Liver (tissue), 9 donors: ENCODE data around the gene BANP. TPM values are rescaled to one million over a fixed set of nuclear protein-coding genes. Genes with fewer than 3 reads are reported as not detected.

Experiments
- DNase-seq: peaks from one replicate; pipeline ENCODE4 v3.0.0-alpha.2; 2017; ENCODE audit warnings: low spot score
- H3K27ac ChIP-seq, 2 donors: one replicate each; pipeline ENCODE4 v1.7.0; 2013; ENCODE audit warnings: inconsistent platforms in 2 of 2, low read length in 2 of 2, control low read depth in 1 of 2, low read depth in 1 of 2, mild to moderate bottlenecking in 1 of 2
- H3K27me3 ChIP-seq, 4 donors: one replicate each; pipeline versions ENCODE4 v1.6.1 to v1.7.0; 2013; ENCODE audit warnings: low read length in 3 of 4, inconsistent platforms in 1 of 4, mild to moderate bottlenecking in 1 of 4, moderate library complexity in 1 of 4; ENCODE audit not compliant: control insufficient read depth in 4 of 4, insufficient read depth in 4 of 4
- H3K36me3 ChIP-seq, 4 donors: one replicate each; pipeline versions ENCODE4 v1.6.1 to v1.7.0; 2013; ENCODE audit warnings: low read length in 3 of 4, mild to moderate bottlenecking in 3 of 4, low read depth in 1 of 4, moderate library complexity in 1 of 4; ENCODE audit not compliant: control insufficient read depth in 4 of 4, insufficient read depth in 3 of 4
- H3K4me1 ChIP-seq, 4 donors: one replicate each; pipeline versions ENCODE4 v1.6.1 to v1.7.0; 2013; ENCODE audit warnings: low read length in 3 of 4, mild to moderate bottlenecking in 3 of 4, moderate library complexity in 1 of 4; ENCODE audit not compliant: control insufficient read depth in 4 of 4, insufficient read depth in 4 of 4
- H3K4me3 ChIP-seq, 3 donors: one replicate each; pipeline versions ENCODE4 v1.6.1 to v1.7.0; 2013; ENCODE audit warnings: low read length in 3 of 3, control low read depth in 1 of 3, low read depth in 1 of 3, mild to moderate bottlenecking in 1 of 3
- H3K9ac ChIP-seq, 2 donors: one replicate each; pipeline ENCODE4 v1.7.0; 2013; ENCODE audit warnings: low read length in 2 of 2, mild to moderate bottlenecking in 2 of 2, moderate library complexity in 2 of 2, control low read depth in 1 of 2, low read depth in 1 of 2
- H3K9me3 ChIP-seq, 4 donors: one replicate each; pipeline versions ENCODE4 v1.6.1 to v1.7.0; 2013; ENCODE audit warnings: low read length in 3 of 4; ENCODE audit not compliant: control insufficient read depth in 4 of 4
- EGR1 ChIP-seq, 2 donors: IDR thresholded peaks; 2 replicates each; pipeline ENCODE4 v1.6.1; 2016 to 2018; ENCODE audit warnings: antibody characterized with exemption in 2 of 2, low read depth in 2 of 2
- FOXA1 ChIP-seq: IDR thresholded peaks from 2 replicates; pipeline ENCODE4 v1.6.1; 2016; ENCODE audit warnings: antibody characterized with exemption
- FOXA2 ChIP-seq: IDR thresholded peaks from 2 replicates; pipeline ENCODE4 v1.6.1; 2016; ENCODE audit warnings: antibody characterized with exemption
- GABPA ChIP-seq, 2 donors: IDR thresholded peaks in 1 of 2; conservative IDR thresholded peaks in 1 of 2; 2 replicates each; pipeline ENCODE4 v1.6.1; 2016; ENCODE audit warnings: antibody characterized with exemption in 2 of 2, mild to moderate bottlenecking in 1 of 2, moderate library complexity in 1 of 2
- HNF4A ChIP-seq, 2 donors: conservative IDR thresholded peaks; 2 replicates each; pipeline ENCODE4 v1.6.1; 2016; ENCODE audit warnings: antibody characterized with exemption in 2 of 2, mild to moderate bottlenecking in 2 of 2
- HNF4G ChIP-seq: IDR thresholded peaks from 2 replicates; pipeline ENCODE4 v1.6.1; 2016; ENCODE audit warnings: antibody characterized with exemption
- JUND ChIP-seq, 2 donors: IDR thresholded peaks; 2 replicates each; pipeline ENCODE4 v1.6.1; 2016; ENCODE audit warnings: antibody characterized with exemption in 2 of 2
- NR2F2 ChIP-seq: IDR thresholded peaks from 2 replicates; pipeline ENCODE4 v1.6.1; 2016; ENCODE audit warnings: antibody characterized with exemption
- RAD21 ChIP-seq, 2 donors: IDR thresholded peaks; 2 replicates each; pipeline ENCODE4 v1.6.1; 2016; ENCODE audit warnings: antibody characterized with exemption in 2 of 2, mild to moderate bottlenecking in 2 of 2
- RXRA ChIP-seq, 2 donors: IDR thresholded peaks; 2 replicates each; pipeline ENCODE4 v1.6.1; 2017 to 2018; ENCODE audit warnings: antibody characterized with exemption in 2 of 2, mild to moderate bottlenecking in 1 of 2
- SP1 ChIP-seq: IDR thresholded peaks from 2 replicates; pipeline ENCODE4 v1.6.1; 2018; ENCODE audit warnings: antibody characterized with exemption, mild to moderate bottlenecking
- TAF1 ChIP-seq: conservative IDR thresholded peaks from 2 replicates; pipeline ENCODE4 v1.6.1; 2016; ENCODE audit warnings: antibody characterized with exemption, mild to moderate bottlenecking
- YY1 ChIP-seq: IDR thresholded peaks from 2 replicates; pipeline ENCODE4 v1.6.1; 2016; ENCODE audit warnings: antibody characterized with exemption, mild to moderate bottlenecking
- WGBS: extraction: QIAGEN DNeasy Blood & Tissue Kit; methylation state at CpG from one replicate; pipeline ENCODE4 v1.1.7; 2013; 5-methylcytosine and 5-hydroxymethylcytosine counted together
- polyA plus RNA-seq, 2 donors: library from polyadenylated mRNA; stranded (reverse) in 1 of 2; unstranded in 1 of 2; fragments of 200-250 nt in 1 of 2; fragments of >200 nt in 1 of 2; fragmentation: Nextera tagmentation in 1 of 2; extraction: Ambion mirVana in 1 of 2; gene quantifications; one replicate each; pipeline versions ENCODE4 v1.2.1 to v1.2.3, GENCODE V29; 2013 to 2015
- total RNA-seq, 2 donors: library from RNA; depleted of rRNA; stranded (reverse); fragments of >200 nt; gene quantifications; one replicate each; pipeline ENCODE4 v1.2.3, GENCODE V29; 2014
- TF ChIP-seq, protein P1 (sequence below): IDR thresholded peaks from 2 replicates; pipeline ENCODE4 v1.6.1; 2016; ENCODE audit warnings: antibody characterized with exemption
- TF ChIP-seq, protein P2 (sequence below): IDR thresholded peaks from 2 replicates; pipeline ENCODE4 v1.6.1; 2016; ENCODE audit warnings: antibody characterized with exemption, mild to moderate bottlenecking
- TF ChIP-seq, protein P3 (sequence below): fragments of 150-350 bp; IDR thresholded peaks from 2 replicates; pipeline ENCODE4 v1.5.1; 2017; ENCODE audit warnings: improper control_type of control experiment, low read depth, low read length; ENCODE audit not compliant: missing input control
- TF ChIP-seq, protein P4 (sequence below): IDR thresholded peaks from 2 replicates; pipeline ENCODE4 v1.6.1; 2016; ENCODE audit warnings: antibody characterized with exemption
- TF ChIP-seq, protein P5 (sequence below): IDR thresholded peaks from 2 replicates; pipeline ENCODE4 v1.6.1; 2016; ENCODE audit warnings: antibody characterized with exemption
- donor health status: healthy.
- donor health status: healthy.
- donor health status: healthy.
- donor health status: healthy.
- donor health status: healthy.

The BANP gene
- total and polyA plus RNA-seq, 4 donors: 4.9 to 20.7 (median 13.7) TPM

DNA sequence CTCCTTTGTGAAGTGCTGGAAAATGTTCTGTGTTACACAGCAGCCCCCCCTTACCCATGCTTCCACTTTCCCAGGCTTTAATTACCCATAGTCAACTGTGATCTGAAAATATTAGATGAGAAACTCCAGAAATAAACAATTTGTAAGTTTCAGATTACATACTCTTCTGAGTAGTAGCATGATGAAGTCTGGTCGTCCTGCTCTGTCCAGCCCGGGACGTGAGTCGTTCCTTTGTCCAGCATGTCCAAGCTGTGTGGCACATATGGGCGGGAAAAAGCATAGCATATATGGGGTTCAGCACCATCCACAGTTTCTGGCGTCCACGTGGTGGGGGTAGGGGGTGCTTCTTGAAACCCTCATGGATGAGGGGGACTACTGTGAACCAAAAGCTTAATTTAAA, 83.5 kb downstream of the BANP start:
- DNase-seq: no peak
- H3K4me1 ChIP-seq: no peaks in the 10 kb centered on the region
- no peak overlapping the region for H3K4me3 ChIP-seq
- WGBS: 93% methylated on average over 7 of the region's 7 CpGs
- TF ChIP-seq HNF4G: no peak
- TF ChIP-seq HNF4A (conservative IDR thresholded peaks at IDR 0.05): no peak
- no peak for TF ChIP-seq RXRA (IDR thresholded peaks at IDR 0.05)
- TF ChIP-seq GABPA (IDR thresholded peaks at IDR 0.05 in 1 of 2, conservative IDR thresholded peaks at IDR 0.05 in 1 of 2): no peak
- no peak for TF ChIP-seq YY1
- no peak for TF ChIP-seq FOXA2
- TF ChIP-seq, protein P1, sequence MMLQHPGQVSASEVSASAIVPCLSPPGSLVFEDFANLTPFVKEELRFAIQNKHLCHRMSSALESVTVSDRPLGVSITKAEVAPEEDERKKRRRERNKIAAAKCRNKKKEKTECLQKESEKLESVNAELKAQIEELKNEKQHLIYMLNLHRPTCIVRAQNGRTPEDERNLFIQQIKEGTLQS: no peak
- TF ChIP-seq RAD21 (IDR thresholded peaks at IDR 0.05): no peak
- no peak for TF ChIP-seq EGR1 (IDR thresholded peaks at IDR 0.05; ENCODE audit: low read depth in 2 of 2)
- TF ChIP-seq, protein P2, sequence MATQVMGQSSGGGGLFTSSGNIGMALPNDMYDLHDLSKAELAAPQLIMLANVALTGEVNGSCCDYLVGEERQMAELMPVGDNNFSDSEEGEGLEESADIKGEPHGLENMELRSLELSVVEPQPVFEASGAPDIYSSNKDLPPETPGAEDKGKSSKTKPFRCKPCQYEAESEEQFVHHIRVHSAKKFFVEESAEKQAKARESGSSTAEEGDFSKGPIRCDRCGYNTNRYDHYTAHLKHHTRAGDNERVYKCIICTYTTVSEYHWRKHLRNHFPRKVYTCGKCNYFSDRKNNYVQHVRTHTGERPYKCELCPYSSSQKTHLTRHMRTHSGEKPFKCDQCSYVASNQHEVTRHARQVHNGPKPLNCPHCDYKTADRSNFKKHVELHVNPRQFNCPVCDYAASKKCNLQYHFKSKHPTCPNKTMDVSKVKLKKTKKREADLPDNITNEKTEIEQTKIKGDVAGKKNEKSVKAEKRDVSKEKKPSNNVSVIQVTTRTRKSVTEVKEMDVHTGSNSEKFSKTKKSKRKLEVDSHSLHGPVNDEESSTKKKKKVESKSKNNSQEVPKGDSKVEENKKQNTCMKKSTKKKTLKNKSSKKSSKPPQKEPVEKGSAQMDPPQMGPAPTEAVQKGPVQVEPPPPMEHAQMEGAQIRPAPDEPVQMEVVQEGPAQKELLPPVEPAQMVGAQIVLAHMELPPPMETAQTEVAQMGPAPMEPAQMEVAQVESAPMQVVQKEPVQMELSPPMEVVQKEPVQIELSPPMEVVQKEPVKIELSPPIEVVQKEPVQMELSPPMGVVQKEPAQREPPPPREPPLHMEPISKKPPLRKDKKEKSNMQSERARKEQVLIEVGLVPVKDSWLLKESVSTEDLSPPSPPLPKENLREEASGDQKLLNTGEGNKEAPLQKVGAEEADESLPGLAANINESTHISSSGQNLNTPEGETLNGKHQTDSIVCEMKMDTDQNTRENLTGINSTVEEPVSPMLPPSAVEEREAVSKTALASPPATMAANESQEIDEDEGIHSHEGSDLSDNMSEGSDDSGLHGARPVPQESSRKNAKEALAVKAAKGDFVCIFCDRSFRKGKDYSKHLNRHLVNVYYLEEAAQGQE: no peak
- TF ChIP-seq SP1: no peak
- TF ChIP-seq, protein P3, sequence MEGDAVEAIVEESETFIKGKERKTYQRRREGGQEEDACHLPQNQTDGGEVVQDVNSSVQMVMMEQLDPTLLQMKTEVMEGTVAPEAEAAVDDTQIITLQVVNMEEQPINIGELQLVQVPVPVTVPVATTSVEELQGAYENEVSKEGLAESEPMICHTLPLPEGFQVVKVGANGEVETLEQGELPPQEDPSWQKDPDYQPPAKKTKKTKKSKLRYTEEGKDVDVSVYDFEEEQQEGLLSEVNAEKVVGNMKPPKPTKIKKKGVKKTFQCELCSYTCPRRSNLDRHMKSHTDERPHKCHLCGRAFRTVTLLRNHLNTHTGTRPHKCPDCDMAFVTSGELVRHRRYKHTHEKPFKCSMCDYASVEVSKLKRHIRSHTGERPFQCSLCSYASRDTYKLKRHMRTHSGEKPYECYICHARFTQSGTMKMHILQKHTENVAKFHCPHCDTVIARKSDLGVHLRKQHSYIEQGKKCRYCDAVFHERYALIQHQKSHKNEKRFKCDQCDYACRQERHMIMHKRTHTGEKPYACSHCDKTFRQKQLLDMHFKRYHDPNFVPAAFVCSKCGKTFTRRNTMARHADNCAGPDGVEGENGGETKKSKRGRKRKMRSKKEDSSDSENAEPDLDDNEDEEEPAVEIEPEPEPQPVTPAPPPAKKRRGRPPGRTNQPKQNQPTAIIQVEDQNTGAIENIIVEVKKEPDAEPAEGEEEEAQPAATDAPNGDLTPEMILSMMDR: no peak
- no peak for TF ChIP-seq TAF1
- TF ChIP-seq, protein P4, sequence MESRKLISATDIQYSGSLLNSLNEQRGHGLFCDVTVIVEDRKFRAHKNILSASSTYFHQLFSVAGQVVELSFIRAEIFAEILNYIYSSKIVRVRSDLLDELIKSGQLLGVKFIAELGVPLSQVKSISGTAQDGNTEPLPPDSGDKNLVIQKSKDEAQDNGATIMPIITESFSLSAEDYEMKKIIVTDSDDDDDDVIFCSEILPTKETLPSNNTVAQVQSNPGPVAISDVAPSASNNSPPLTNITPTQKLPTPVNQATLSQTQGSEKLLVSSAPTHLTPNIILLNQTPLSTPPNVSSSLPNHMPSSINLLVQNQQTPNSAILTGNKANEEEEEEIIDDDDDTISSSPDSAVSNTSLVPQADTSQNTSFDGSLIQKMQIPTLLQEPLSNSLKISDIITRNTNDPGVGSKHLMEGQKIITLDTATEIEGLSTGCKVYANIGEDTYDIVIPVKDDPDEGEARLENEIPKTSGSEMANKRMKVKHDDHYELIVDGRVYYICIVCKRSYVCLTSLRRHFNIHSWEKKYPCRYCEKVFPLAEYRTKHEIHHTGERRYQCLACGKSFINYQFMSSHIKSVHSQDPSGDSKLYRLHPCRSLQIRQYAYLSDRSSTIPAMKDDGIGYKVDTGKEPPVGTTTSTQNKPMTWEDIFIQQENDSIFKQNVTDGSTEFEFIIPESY: no peak
- no peak for TF ChIP-seq FOXA1
- TF ChIP-seq, protein P5, sequence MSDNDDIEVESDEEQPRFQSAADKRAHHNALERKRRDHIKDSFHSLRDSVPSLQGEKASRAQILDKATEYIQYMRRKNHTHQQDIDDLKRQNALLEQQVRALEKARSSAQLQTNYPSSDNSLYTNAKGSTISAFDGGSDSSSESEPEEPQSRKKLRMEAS: no peak
- no peak for TF ChIP-seq NR2F2
- TF ChIP-seq JUND (IDR thresholded peaks at IDR 0.05): no peak
- H3K27me3 ChIP-seq: no peaks in the 10 kb centered on the region
- no peak overlapping the region for H3K27ac ChIP-seq
- no peak overlapping the region for H3K9ac ChIP-seq
- peaks cover 7 to 32% (median 8%) of the 10 kb centered on the region in 4 donors for H3K36me3 ChIP-seq
- no peaks in the 10 kb centered on the region for H3K9me3 ChIP-seq
